ENCODE data around the gene EYS.

DNA sequence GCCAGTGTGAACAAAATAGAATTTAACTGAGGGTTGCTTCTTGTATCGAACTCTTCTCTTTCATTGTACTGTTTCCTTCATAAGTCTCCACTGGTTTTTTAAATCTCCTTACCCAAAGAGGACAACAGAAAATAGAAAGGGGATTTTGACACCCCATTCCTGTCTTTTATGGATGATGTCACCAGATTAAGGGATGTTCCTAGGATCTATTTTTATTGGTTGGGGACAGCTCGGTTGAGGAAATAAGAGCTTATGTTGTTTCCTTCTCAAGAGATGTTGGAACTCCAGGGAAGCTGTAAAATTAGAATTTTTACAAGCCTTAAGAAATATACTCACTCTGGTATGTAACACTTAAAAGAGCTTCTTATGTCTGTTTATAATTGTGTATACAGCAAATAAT is 1900.0 kb downstream of the EYS start:
- TF ChIP-seq, protein P1, sequence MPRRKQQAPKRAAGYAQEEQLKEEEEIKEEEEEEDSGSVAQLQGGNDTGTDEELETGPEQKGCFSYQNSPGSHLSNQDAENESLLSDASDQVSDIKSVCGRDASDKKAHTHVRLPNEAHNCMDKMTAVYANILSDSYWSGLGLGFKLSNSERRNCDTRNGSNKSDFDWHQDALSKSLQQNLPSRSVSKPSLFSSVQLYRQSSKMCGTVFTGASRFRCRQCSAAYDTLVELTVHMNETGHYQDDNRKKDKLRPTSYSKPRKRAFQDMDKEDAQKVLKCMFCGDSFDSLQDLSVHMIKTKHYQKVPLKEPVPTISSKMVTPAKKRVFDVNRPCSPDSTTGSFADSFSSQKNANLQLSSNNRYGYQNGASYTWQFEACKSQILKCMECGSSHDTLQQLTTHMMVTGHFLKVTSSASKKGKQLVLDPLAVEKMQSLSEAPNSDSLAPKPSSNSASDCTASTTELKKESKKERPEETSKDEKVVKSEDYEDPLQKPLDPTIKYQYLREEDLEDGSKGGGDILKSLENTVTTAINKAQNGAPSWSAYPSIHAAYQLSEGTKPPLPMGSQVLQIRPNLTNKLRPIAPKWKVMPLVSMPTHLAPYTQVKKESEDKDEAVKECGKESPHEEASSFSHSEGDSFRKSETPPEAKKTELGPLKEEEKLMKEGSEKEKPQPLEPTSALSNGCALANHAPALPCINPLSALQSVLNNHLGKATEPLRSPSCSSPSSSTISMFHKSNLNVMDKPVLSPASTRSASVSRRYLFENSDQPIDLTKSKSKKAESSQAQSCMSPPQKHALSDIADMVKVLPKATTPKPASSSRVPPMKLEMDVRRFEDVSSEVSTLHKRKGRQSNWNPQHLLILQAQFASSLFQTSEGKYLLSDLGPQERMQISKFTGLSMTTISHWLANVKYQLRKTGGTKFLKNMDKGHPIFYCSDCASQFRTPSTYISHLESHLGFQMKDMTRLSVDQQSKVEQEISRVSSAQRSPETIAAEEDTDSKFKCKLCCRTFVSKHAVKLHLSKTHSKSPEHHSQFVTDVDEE (CRISPR knock-in tag; IDR thresholded peaks at IDR 0.05): 0 out of 2 replicates have a peak, but pooled peaks have one; percentile 30
- TF ChIP-seq PPARA (CRISPR knock-in tag; IDR thresholded peaks at IDR 0.05; ENCODE audit: borderline replicate concordance): no peak
- TF ChIP-seq, protein P2, sequence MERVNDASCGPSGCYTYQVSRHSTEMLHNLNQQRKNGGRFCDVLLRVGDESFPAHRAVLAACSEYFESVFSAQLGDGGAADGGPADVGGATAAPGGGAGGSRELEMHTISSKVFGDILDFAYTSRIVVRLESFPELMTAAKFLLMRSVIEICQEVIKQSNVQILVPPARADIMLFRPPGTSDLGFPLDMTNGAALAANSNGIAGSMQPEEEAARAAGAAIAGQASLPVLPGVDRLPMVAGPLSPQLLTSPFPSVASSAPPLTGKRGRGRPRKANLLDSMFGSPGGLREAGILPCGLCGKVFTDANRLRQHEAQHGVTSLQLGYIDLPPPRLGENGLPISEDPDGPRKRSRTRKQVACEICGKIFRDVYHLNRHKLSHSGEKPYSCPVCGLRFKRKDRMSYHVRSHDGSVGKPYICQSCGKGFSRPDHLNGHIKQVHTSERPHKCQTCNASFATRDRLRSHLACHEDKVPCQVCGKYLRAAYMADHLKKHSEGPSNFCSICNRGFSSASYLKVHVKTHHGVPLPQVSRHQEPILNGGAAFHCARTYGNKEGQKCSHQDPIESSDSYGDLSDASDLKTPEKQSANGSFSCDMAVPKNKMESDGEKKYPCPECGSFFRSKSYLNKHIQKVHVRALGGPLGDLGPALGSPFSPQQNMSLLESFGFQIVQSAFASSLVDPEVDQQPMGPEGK (CRISPR knock-in tag; IDR thresholded peaks at IDR 0.05; ENCODE audit: borderline replicate concordance): no peak
- no peak for TF ChIP-seq ZC3H10 (CRISPR knock-in tag; IDR thresholded peaks at IDR 0.05)
- TF ChIP-seq SNAI2 (CRISPR knock-in tag; IDR thresholded peaks at IDR 0.05): no peak
- TF ChIP-seq ZFP3 (CRISPR knock-in tag; IDR thresholded peaks at IDR 0.05): no peak
- TF ChIP-seq ESRRG (CRISPR knock-in tag; IDR thresholded peaks at IDR 0.05): no peak
- TF ChIP-seq ARNTL (CRISPR knock-in tag; IDR thresholded peaks at IDR 0.05; ENCODE audit: borderline replicate concordance, low read depth): no peak
- TF ChIP-seq, protein P3, sequence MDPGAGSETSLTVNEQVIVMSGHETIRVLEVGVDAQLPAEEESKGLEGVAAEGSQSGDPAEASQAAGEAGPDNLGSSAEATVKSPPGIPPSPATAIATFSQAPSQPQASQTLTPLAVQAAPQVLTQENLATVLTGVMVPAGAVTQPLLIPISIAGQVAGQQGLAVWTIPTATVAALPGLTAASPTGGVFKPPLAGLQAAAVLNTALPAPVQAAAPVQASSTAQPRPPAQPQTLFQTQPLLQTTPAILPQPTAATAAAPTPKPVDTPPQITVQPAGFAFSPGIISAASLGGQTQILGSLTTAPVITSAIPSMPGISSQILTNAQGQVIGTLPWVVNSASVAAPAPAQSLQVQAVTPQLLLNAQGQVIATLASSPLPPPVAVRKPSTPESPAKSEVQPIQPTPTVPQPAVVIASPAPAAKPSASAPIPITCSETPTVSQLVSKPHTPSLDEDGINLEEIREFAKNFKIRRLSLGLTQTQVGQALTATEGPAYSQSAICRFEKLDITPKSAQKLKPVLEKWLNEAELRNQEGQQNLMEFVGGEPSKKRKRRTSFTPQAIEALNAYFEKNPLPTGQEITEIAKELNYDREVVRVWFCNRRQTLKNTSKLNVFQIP (CRISPR knock-in tag; IDR thresholded peaks at IDR 0.05; ENCODE audit: borderline replicate concordance, low read depth): no peak
- TF ChIP-seq, protein P4, sequence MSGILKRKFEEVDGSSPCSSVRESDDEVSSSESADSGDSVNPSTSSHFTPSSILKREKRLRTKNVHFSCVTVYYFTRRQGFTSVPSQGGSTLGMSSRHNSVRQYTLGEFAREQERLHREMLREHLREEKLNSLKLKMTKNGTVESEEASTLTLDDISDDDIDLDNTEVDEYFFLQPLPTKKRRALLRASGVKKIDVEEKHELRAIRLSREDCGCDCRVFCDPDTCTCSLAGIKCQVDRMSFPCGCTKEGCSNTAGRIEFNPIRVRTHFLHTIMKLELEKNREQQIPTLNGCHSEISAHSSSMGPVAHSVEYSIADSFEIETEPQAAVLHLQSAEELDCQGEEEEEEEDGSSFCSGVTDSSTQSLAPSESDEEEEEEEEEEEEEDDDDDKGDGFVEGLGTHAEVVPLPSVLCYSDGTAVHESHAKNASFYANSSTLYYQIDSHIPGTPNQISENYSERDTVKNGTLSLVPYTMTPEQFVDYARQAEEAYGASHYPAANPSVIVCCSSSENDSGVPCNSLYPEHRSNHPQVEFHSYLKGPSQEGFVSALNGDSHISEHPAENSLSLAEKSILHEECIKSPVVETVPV (CRISPR knock-in tag; IDR thresholded peaks at IDR 0.05): no peak
- 0 out of 2 replicates have a peak, but pooled peaks have one; percentile 22 for TF ChIP-seq GLIS3 (CRISPR knock-in tag; IDR thresholded peaks at IDR 0.05)

Measured in SK-N-SH treated with all-trans-retinoic acid at 6 μM for 48 hours (cell line).